SK-N-SH treated with all-trans-retinoic acid at 6 μM for 48 hours (cell line): Measurements from ENCODE around the gene RASAL2.

Experiments
- ATAC-seq: fragments of 200-7000 bp; cut with Tn5 transposase; 3 replicates; pipeline ENCODE4 v1.9.1; 2020; ENCODE audit warnings: mild to moderate bottlenecking, moderate library complexity
- ARNTL ChIP-seq: fragments of 450-650 bp; formaldehyde crosslinking; IDR thresholded peaks from 2 replicates; pipeline ENCODE4 v1.5.0; 2020; ENCODE audit warnings: low read depth, mild to moderate bottlenecking, moderate library complexity, borderline replicate concordance
- CREB5 ChIP-seq: fragments of 250-450 bp; sonication (Bioruptor Pico); IDR thresholded peaks from 2 replicates; pipeline ENCODE4 v1.5.1; 2020; ENCODE audit warnings: low read depth, mild to moderate bottlenecking, moderate library complexity
- CSDC2 ChIP-seq: fragments of 250-450 bp; sonication (Bioruptor Pico); IDR thresholded peaks from 2 replicates; pipeline ENCODE4 v1.5.0; 2020; ENCODE audit warnings: mild to moderate bottlenecking, moderate library complexity
- ESRRG ChIP-seq: fragments of 250-450 bp; sonication (Bioruptor Pico); IDR thresholded peaks from 2 replicates; pipeline ENCODE4 v1.6.1; 2021; ENCODE audit warnings: mild to moderate bottlenecking
- GLIS3 ChIP-seq: fragments of 250-450 bp; sonication (Bioruptor Pico); IDR thresholded peaks from 2 replicates; pipeline ENCODE4 v1.5.0; 2020; ENCODE audit warnings: mild to moderate bottlenecking, moderate library complexity
- ISL1 ChIP-seq: fragments of 250-450 bp; sonication (Bioruptor Pico); IDR thresholded peaks from 2 replicates; pipeline ENCODE4 v2.1.2; 2022; ENCODE audit warnings: mild to moderate bottlenecking, moderate library complexity
- OSR1 ChIP-seq: fragments of 250-450 bp; sonication (Bioruptor Pico); IDR thresholded peaks from 2 replicates; pipeline ENCODE4 v1.8.0; 2022; ENCODE audit warnings: moderate library complexity, mild to moderate bottlenecking, inconsistent platforms
- PATZ1 ChIP-seq: fragments of 250-450 bp; sonication (Bioruptor Pico); IDR thresholded peaks from 2 replicates; pipeline ENCODE4 v1.8.0; 2020; ENCODE audit warnings: mild to moderate bottlenecking, moderate library complexity, borderline replicate concordance
- POU6F1 ChIP-seq: fragments of 250-450 bp; sonication (Bioruptor Pico); IDR thresholded peaks from 2 replicates; pipeline ENCODE4 v1.8.0; 2021; ENCODE audit warnings: low read depth, mild to moderate bottlenecking, moderate library complexity, borderline replicate concordance
- PPARA ChIP-seq: fragments of 250-450 bp; sonication (Bioruptor Pico); IDR thresholded peaks from 2 replicates; pipeline ENCODE4 v1.5.0; 2020; ENCODE audit warnings: mild to moderate bottlenecking, borderline replicate concordance
- RARB ChIP-seq: fragments of 250-450 bp; sonication (Bioruptor Pico); IDR thresholded peaks from 2 replicates; pipeline ENCODE4 v1.8.0; 2021; ENCODE audit warnings: mild to moderate bottlenecking, moderate library complexity
- SNAI2 ChIP-seq: fragments of 250-450 bp; sonication (Bioruptor Pico); IDR thresholded peaks from 2 replicates; pipeline ENCODE4 v1.5.0; 2020; ENCODE audit warnings: mild to moderate bottlenecking, moderate library complexity
- TCF4 ChIP-seq: fragments of 250-450 bp; sonication (Bioruptor Pico); IDR thresholded peaks from 2 replicates; pipeline ENCODE4 v1.8.0; 2021; ENCODE audit warnings: mild to moderate bottlenecking, moderate library complexity, borderline replicate concordance
- TOX ChIP-seq: fragments of 250-450 bp; sonication (Bioruptor Pico); IDR thresholded peaks from 2 replicates; pipeline ENCODE4 v1.8.0; 2021; ENCODE audit warnings: mild to moderate bottlenecking, moderate library complexity, borderline replicate concordance
- TSHZ2 ChIP-seq: fragments of 250-450 bp; sonication (Bioruptor Pico); IDR thresholded peaks from 2 replicates; pipeline ENCODE4 v1.5.0; 2020; ENCODE audit warnings: mild to moderate bottlenecking, moderate library complexity
- ZC3H10 ChIP-seq: fragments of 250-450 bp; sonication (Bioruptor Pico); IDR thresholded peaks from 2 replicates; pipeline ENCODE4 v1.5.1; 2021; ENCODE audit warnings: mild to moderate bottlenecking, moderate library complexity
- ZFP3 ChIP-seq: fragments of 250-450 bp; sonication (Bioruptor Pico); IDR thresholded peaks from 2 replicates; pipeline ENCODE4 v1.5.0; 2020; ENCODE audit warnings: mild to moderate bottlenecking, moderate library complexity
- ZFP30 ChIP-seq: fragments of 450-650 bp; formaldehyde crosslinking; IDR thresholded peaks from 2 replicates; pipeline ENCODE4 v1.5.0; 2022; ENCODE audit warnings: mild to moderate bottlenecking, moderate library complexity
- ZNF565 ChIP-seq: fragments of 450-650 bp; formaldehyde crosslinking; conservative IDR thresholded peaks from 2 replicates; pipeline ENCODE4 v1.5.0; 2020; ENCODE audit warnings: low read depth, mild to moderate bottlenecking, moderate library complexity
- ZNF70 ChIP-seq: fragments of 450-650 bp; formaldehyde crosslinking; IDR thresholded peaks from 2 replicates; pipeline ENCODE4 v1.5.0; 2020; ENCODE audit warnings: mild to moderate bottlenecking, moderate library complexity
- ZNF8 ChIP-seq: fragments of 450-650 bp; formaldehyde crosslinking; IDR thresholded peaks from 2 replicates; pipeline ENCODE4 v1.5.0; 2020; ENCODE audit warnings: mild to moderate bottlenecking, moderate library complexity

Gene RASAL2

GRCh38 chr1:178371933-178372388, 278.1 kb downstream of the RASAL2 start:
- no peak for TF ChIP-seq ZNF70 (CRISPR knock-in tag)
- no peak for TF ChIP-seq CSDC2
- TF ChIP-seq ESRRG (CRISPR knock-in tag) = no peak
- TF ChIP-seq ARNTL (CRISPR knock-in tag) = no peak
- TF ChIP-seq TCF4 (CRISPR knock-in tag) = no peak
- no peak for TF ChIP-seq TSHZ2
- no peak for TF ChIP-seq POU6F1 (CRISPR knock-in tag)
- no peak for TF ChIP-seq ZNF8 (CRISPR knock-in tag)
- TF ChIP-seq CREB5 (CRISPR knock-in tag) = no peak
- TF ChIP-seq ISL1 (CRISPR knock-in tag) = no peak
- ATAC-seq = peak; percentile 47

- no peak for TF ChIP-seq ARNTL (CRISPR knock-in tag)
- TF ChIP-seq ESRRG (CRISPR knock-in tag) = no peak
- TF ChIP-seq ZNF8 (CRISPR knock-in tag) = no peak
- TF ChIP-seq PATZ1 (CRISPR knock-in tag) = no peak
- TF ChIP-seq, all 23 proteins: peak for 0
- ATAC-seq = peak; percentile 64
Measured at GRCh38 chr1:178374016-178374415, 280.1 kb downstream of the RASAL2 start.

- TF ChIP-seq TSHZ2 = no peak
- TF ChIP-seq SNAI2 (CRISPR knock-in tag) = no peak
- no peak for TF ChIP-seq ZFP30 (CRISPR knock-in tag)
- TF ChIP-seq PPARA (CRISPR knock-in tag) = no peak
- no peak for TF ChIP-seq ZNF565 (CRISPR knock-in tag)
- no peak for TF ChIP-seq PATZ1 (CRISPR knock-in tag)
- no peak for TF ChIP-seq ESRRG (CRISPR knock-in tag)
- no peak for TF ChIP-seq ISL1 (CRISPR knock-in tag)
- no peak for TF ChIP-seq TOX (CRISPR knock-in tag)
- TF ChIP-seq ZC3H10 (CRISPR knock-in tag) = no peak
- TF ChIP-seq RARB (CRISPR knock-in tag) = no peak
- TF ChIP-seq ZFP3 (CRISPR knock-in tag) = no peak
- TF ChIP-seq ZNF70 (CRISPR knock-in tag) = no peak
- TF ChIP-seq OSR1 = no peak
- no peak for TF ChIP-seq POU6F1 (CRISPR knock-in tag)
- TF ChIP-seq CSDC2 = no peak
- TF ChIP-seq TCF4 (CRISPR knock-in tag) = no peak
- TF ChIP-seq GLIS3 (CRISPR knock-in tag) = no peak
Measured at GRCh38 chr1:178376008-178376407, 282.1 kb downstream of the RASAL2 start.

More at GRCh38 chr1:178376008-178376407, 282.1 kb downstream of the RASAL2 start:
- ATAC-seq = no peak
